Gastrocnemius medialis (tissue), 4 donors: Measurements from ENCODE around the gene NOL4L. TPM values are rescaled to one million over a fixed set of nuclear protein-coding genes. Genes with fewer than 3 reads are reported as not detected.

ENCODE experiments used
- ATAC-seq, 2 donors: fragments of 150-250 bp; one replicate each; pipeline ENCODE4 v1.9.1; 2016
- DNase-seq, 2 donors: peaks; one replicate each; pipeline ENCODE4 v3.0.0-alpha.2; 2019
- H3K27ac ChIP-seq, 4 donors: fragments of 200-600 bp; sonication (generic); 1 replicate in 1 of 4; 2 replicates in 3 of 4; pipeline ENCODE4 v1.5.1; 2016 to 2018; ENCODE audit warnings: mild to moderate bottlenecking in 2 of 4, moderate library complexity in 1 of 4
- H3K27me3 ChIP-seq, 3 donors: fragments of 200-600 bp; sonication (generic) in 2 of 3; 1 replicate in 1 of 3; 2 replicates in 2 of 3; pipeline versions ENCODE4 v1.5.1 to v1.6.0; 2016 to 2019; ENCODE audit warnings: mild to moderate bottlenecking in 1 of 3, moderate library complexity in 1 of 3
- H3K36me3 ChIP-seq, 2 donors: fragments of 200-600 bp; sonication (generic) in 1 of 2; one replicate each; pipeline ENCODE4 v1.5.1; 2017 to 2018
- H3K4me1 ChIP-seq, 2 donors: fragments of 200-600 bp; sonication (generic) in 1 of 2; one replicate each; pipeline ENCODE4 v1.5.1; 2016 to 2017; ENCODE audit warnings: mild to moderate bottlenecking in 2 of 2
- H3K4me3 ChIP-seq, 4 donors: fragments of 200-600 bp; sonication (generic) in 3 of 4; 1 replicate in 1 of 4; 2 replicates in 3 of 4; pipeline ENCODE4 v1.5.1; 2016 to 2019; ENCODE audit warnings: mild to moderate bottlenecking in 2 of 4
- H3K9me3 ChIP-seq, 3 donors: fragments of 200-600 bp; sonication (generic) in 2 of 3; 1 replicate in 1 of 3; 2 replicates in 2 of 3; pipeline ENCODE4 v1.5.1; 2016 to 2019
- POLR2A ChIP-seq, 2 donors: fragments of 450-650 bp; IDR thresholded peaks; one replicate each; pipeline ENCODE4 v1.6.1; 2017; ENCODE audit warnings: antibody characterized with exemption in 2 of 2, mild to moderate bottlenecking in 2 of 2, moderate library complexity in 2 of 2
- in situ Hi-C, 4 donors: fragments of 200-750 bp; cut with MboI; loops; one replicate each; pipeline versions ENCODE4 v1.15.0 to v1.8.0; 2017; ENCODE audit warnings: low sequenced_read_pairs in 4 of 4
- intact Hi-C: fragments of 100-400 bp; cut with DNase I; formaldehyde crosslinking; loops from one replicate; pipeline ENCODE4 v1.15.1; 2023; ENCODE audit warnings: low total_unique reads
- total RNA-seq, 4 donors: library from RNA; depleted of rRNA; stranded (reverse); fragments of >200 nt; gene quantifications; one replicate each; pipeline versions ENCODE4 v1.1.0 to v1.2.3, GENCODE V29; 2016
- TF ChIP-seq, protein P1 (sequence below), 5 experiments: fragments of 450-650 bp in 3 of 5; fragments of 200-600 bp in 2 of 5; sonication (generic) in 2 of 5; IDR thresholded peaks in 4 of 5; conservative IDR thresholded peaks in 1 of 5; 1 replicate in 4 of 5; 2 replicates in 1 of 5; pipeline ENCODE4 v1.5.1; 2016 to 2019; ENCODE audit warnings: antibody characterized with exemption in 5 of 5, mild to moderate bottlenecking in 3 of 5, moderate library complexity in 3 of 5

Gene NOL4L
- total RNA-seq, 4 donors from 2014 or later, result 1.4 to 1.9 (median 1.7) TPM

DNA sequence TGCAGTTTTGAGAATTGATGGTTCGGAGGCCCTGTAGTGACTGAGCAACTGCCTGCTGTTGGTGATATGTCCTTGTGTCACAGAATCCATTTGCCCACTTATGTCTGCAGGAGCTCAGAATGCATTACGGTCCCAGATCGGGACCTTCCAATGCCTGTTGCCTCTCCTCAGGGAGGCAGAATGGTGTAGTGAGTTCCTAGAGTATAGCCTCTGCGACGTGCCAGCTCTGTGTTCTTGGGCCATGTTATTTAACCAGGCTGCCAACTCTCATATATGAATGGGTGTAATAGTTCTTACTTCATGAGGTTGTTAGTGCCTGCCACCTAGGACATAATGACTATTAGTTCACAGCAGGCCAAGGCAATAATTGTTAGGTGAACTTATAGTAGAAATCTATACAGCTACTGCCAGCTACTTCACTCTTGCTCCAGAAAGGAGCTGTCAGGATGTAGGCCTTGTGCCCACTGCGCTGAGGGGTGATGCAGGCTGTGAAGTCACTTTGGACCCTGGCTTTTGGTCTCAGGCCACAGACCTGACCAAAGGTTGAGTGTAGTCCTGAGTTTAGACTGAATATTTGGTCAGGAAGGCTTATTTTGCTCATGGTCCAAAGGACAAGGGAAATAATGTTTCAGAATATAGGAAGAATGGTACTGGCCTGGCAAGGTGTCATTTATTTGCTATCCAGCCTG is 144.9 kb downstream of the NOL4L start:
- ATAC-seq, result no peak
- H3K27ac ChIP-seq, result no peak overlapping the region
- no peaks in the 10 kb centered on the region for H3K9me3 ChIP-seq
- no peak for DNase-seq
- intact Hi-C loops (no loop called here), in situ Hi-C loops (no loop called here)
- peaks cover 0 to 34% of the 10 kb centered on the region in 2 donors for H3K36me3 ChIP-seq
- H3K4me3 ChIP-seq, result no peak overlapping the region
- peaks cover 0 to 4% of the 10 kb centered on the region in 2 donors for H3K4me1 ChIP-seq
- no peaks in the 10 kb centered on the region for H3K27me3 ChIP-seq
- TF ChIP-seq POLR2A (IDR thresholded peaks at IDR 0.05), result no peak
- TF ChIP-seq, protein P1, sequence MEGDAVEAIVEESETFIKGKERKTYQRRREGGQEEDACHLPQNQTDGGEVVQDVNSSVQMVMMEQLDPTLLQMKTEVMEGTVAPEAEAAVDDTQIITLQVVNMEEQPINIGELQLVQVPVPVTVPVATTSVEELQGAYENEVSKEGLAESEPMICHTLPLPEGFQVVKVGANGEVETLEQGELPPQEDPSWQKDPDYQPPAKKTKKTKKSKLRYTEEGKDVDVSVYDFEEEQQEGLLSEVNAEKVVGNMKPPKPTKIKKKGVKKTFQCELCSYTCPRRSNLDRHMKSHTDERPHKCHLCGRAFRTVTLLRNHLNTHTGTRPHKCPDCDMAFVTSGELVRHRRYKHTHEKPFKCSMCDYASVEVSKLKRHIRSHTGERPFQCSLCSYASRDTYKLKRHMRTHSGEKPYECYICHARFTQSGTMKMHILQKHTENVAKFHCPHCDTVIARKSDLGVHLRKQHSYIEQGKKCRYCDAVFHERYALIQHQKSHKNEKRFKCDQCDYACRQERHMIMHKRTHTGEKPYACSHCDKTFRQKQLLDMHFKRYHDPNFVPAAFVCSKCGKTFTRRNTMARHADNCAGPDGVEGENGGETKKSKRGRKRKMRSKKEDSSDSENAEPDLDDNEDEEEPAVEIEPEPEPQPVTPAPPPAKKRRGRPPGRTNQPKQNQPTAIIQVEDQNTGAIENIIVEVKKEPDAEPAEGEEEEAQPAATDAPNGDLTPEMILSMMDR (IDR thresholded peaks at IDR 0.05 in 4 of 5, conservative IDR thresholded peaks at IDR 0.05 in 1 of 5), result no peak

- intact Hi-C loops (no loop called here), in situ Hi-C loops (no loop called here)
- Histone ChIP-seq H3K4me3 (no peak overlapping the region), H3K27me3 (no peaks in the 10 kb centered on the region), H3K27ac (no peak overlapping the region), H3K4me1 (peaks cover 0 to 4% of the 10 kb centered on the region in 2 donors), H3K36me3 (peaks cover 0 to 44% of the 10 kb centered on the region in 2 donors), H3K9me3 (no peaks in the 10 kb centered on the region)
- DNase-seq, result no peak
- peak in 1 of 2 donors; percentile 27 for ATAC-seq
- no peak for TF ChIP-seq POLR2A (IDR thresholded peaks at IDR 0.05)
- TF ChIP-seq, protein P1 (IDR thresholded peaks at IDR 0.05 in 4 of 5, conservative IDR thresholded peaks at IDR 0.05 in 1 of 5), result no peak
Observed at GRCh38 chr20:32439132-32439829, 145.9 kb downstream of the NOL4L start.

DNA sequence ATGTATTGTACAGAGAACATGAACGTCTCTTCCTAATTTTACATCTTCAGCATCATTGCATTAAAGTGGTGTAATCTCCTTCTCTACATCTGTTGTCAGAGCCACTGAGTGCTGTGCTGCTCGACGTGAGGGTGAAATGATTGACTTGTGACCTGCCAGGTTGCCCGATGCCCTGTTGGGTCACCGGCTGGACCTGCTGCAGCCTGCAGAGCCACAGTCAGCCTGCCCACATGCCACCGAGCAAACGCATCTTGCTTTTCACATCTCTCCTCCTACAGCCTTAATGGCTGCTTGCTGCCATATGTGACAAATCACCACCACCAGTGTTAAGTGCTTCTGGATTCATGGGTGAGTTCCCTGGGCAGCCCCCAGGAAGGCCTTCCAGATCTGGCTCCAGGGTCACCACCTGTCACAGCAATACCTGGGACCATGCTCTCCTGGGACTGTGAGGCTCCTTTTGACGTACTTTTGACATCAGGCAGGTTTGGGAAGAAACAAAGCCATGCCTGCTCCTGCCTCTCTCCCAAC is 146.7 kb downstream of the NOL4L start:
- DNase-seq (no peak), ATAC-seq (no peak)
- Histone ChIP-seq H3K4me1 (peaks cover 2 to 4% of the 10 kb centered on the region in 2 donors), H3K27me3 (no peaks in the 10 kb centered on the region), H3K27ac (no peak overlapping the region), H3K36me3 (peaks cover 0 to 53% of the 10 kb centered on the region in 2 donors), H3K4me3 (no peak overlapping the region), H3K9me3 (no peaks in the 10 kb centered on the region)
- in situ Hi-C loops, result no loop called here
- TF ChIP-seq, protein P1 (IDR thresholded peaks at IDR 0.05 in 4 of 5, conservative IDR thresholded peaks at IDR 0.05 in 1 of 5), result no peak
- no peak for TF ChIP-seq POLR2A (IDR thresholded peaks at IDR 0.05)
- intact Hi-C loops, result no loop called here

- Histone ChIP-seq H3K9me3 (no peaks in the 10 kb centered on the region), H3K4me1 (peaks cover 2 to 4% of the 10 kb centered on the region in 2 donors), H3K27ac (no peak overlapping the region), H3K4me3 (no peak overlapping the region), H3K36me3 (peaks cover 0 to 61% of the 10 kb centered on the region in 2 donors), H3K27me3 (no peaks in the 10 kb centered on the region)
- no peak for DNase-seq
- TF ChIP-seq, protein P1 (IDR thresholded peaks at IDR 0.05 in 4 of 5, conservative IDR thresholded peaks at IDR 0.05 in 1 of 5), result no peak
- no peak for TF ChIP-seq POLR2A (IDR thresholded peaks at IDR 0.05)
- in situ Hi-C loops (no loop called here), intact Hi-C loops (no loop called here)
- no peak for ATAC-seq
Observed at GRCh38 chr20:32437391-32438074, 147.6 kb downstream of the NOL4L start.
